Raji (cell line): ENCODE data around the gene ZNF618.

ENCODE experiments used
- POLR2A ChIP-seq: IDR thresholded peaks from 2 replicates; pipeline ENCODE4 v1.6.1; 2011; ENCODE audit warnings: low read depth, low read length, control low read depth; ENCODE audit not compliant: insufficient read depth

ZNF618 gene

DNA sequence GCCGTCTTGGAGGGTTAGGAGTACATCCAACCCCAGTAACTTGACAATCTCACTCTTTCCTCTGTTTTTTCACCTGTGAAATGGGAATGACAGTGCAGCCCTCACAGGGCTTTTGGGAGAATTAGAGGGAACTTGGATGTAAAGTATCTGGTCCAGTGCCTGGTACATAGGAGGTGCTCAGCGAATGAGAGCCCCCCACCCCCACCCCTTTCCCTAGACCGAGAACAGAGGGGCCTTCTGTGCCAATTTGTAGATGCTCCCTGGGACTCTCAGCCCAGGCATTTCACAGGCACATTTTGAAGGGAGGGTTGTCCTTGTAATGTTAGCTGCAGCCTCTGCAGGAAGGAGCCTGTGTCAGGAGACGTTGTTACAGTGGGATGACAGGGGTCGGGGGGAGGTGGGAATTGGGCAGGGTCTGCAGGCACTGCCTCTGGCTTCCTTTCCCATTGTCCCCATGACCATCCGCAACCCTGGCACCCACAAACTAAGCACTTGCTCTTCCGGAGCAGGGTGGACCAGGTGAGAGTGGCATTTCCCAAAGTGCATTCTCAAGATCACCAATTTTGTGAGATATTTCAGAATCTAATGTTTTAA, 155.0 kb downstream of the ZNF618 start:
- TF ChIP-seq POLR2A, result no peak

DNA sequence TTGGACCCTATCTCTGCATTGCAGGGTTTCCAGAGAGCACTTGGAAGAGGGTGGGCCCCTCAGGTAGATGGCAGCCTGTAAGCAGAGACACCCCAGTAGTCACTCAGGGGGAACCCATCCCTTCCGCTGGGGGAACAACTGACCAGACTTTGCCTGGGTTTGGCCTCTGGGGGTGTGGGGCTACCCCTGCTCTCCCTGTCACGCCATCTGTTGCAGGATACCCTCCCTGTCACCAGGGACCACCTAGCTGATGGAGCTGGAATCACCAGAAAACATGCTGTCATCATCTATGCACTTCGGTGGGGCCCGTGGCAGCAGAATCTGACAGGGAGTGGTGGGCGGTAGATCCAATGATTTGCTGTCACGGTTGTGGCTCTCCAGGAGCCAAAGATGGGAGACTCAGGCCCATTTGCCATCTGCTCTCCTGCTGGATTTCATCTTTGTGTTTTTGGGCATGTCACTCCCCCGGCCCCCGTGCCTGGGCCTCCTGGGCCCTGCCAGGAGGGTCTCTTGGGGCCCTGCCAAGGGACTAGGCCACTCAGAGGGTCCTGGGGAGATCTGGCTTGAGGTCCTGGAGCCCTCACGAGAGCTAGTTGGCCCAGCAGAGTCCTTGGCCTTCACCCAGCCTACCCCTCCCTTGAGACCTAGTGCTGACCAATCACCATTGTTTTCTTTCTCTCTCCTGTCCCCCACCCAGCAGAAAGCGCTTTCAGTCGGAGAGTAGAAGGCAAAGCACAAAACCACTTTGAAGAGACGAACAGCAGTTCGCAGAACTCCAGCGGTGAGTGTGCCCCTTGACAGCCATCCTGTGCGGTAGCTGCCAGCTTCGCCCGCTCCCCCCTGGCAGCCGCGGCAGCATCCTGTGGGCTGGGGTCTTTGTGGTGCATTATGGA, 156.1 kb downstream of the ZNF618 start:
- no peak for TF ChIP-seq POLR2A

- no peak for TF ChIP-seq POLR2A
These were observed 157.4 kb downstream of the ZNF618 start for GRCh38 chr9:114033397-114034103.

DNA sequence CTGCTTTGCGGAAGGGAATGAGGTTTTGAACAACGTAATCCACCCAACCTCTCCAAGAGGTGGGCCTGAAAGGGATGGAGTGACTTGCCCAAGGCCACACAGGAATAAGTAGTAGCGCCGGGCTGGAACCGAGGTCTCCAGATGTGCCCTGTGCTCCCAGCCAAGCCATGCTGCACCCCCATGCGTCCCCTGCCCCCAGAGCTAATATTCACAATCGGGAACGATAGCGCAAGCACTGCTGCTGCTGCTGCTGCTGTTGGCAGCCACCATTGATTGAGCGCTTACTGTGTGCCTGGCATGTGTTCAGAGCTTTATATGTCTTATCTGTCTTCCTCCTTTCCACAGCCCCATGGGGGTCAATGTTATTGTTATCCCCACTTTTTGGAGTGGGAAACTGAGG, 158.1 kb downstream of the ZNF618 start:
- no peak for TF ChIP-seq POLR2A

- TF ChIP-seq POLR2A, result no peak
These were observed 158.6 kb downstream of the ZNF618 start for GRCh38 chr9:114034661-114035062.

DNA sequence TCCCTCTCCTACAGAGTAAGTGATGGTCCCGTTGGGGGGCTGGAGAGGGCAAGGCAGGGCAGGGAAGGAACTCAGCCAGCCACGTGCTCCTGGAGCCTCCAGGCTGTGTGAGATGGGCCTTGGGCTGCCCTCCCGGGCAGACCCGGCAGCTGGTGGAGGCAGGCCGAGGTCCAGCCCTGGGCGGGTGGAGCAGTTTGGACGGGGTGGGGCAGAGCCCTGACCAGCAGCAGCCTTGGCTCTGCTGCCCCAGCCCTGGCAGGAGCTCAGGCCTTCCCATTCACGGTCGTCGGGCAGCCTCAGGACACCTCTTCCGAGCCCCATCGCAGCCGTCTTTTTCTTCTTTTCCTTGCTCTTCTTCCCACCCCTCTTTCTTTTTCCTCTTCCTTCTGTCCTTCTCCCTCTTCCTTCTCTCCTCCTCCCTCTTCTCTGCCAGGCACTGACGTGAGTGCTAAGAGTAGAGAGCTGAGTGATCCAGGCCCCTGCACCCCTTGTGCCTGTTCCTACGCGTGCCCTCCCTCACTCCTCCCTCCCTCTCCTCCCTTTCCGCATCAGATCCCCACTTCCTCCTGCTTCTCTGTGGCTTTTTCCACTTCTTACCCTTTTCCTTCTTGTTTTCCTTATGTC, 159.2 kb downstream of the ZNF618 start:
- no peak for TF ChIP-seq POLR2A

- no peak for TF ChIP-seq POLR2A
These were observed 160.0 kb downstream of the ZNF618 start for GRCh38 chr9:114035845-114036801.

- no peak for TF ChIP-seq POLR2A
These were observed 161.1 kb downstream of the ZNF618 start for GRCh38 chr9:114037249-114037648.

DNA sequence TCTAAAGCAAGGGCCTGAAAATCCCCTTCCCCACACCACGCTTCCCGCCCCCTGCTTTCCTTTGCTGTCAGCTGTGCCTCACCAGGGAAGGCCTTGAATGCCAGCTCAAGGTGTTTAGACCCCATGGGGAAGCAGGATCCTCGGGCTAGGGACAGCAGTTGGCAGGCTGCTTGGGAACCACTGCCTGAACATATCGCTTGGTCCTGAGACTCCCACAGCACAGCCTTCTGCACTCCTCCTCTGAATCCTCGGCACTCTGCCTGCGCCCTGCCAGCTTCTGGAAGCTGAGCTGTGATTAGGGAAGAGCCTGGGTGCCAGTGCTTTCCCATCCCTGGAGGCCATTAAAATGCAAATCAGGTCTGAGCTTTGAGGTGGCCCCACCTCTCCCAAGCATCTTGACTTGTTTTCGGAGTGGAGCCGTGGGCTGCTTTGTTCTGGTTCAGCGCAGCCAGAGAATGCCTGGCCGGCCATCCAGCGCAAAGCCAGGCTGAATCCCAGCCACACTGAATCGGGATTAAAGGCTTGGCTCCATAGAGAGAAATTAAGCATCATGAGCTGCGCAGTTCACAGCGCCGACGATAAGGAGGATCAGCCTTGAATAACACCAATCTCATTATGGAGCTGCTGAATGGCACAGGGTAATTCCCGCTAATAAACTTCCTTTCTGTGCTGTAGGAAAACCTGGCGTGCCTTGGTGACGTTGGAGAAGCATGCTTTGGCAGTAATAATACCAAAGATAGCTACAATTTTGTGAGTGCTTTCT, 162.0 kb downstream of the ZNF618 start:
- TF ChIP-seq POLR2A, result no peak

- no peak for TF ChIP-seq POLR2A
These were observed 162.7 kb downstream of the ZNF618 start for GRCh38 chr9:114038724-114039313.

DNA sequence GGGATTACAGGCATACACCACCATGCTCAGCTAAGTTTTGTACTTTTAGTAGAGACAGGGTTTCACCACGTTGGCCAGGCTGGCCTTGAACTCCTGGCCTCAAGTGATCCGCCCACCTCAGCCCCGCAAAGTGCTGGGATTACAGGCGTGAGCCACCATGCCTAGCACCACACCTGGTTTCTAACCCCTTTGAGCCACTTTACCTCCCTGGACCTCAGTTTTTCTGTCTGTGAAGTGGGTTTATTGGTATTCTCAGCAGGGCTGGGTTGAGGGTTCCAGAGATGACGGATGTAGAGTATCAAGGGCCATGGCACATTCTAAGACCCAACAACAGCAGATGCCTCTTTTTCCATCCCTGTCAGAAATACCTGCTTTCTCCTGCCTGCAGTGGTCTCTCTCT, 163.4 kb downstream of the ZNF618 start:
- TF ChIP-seq POLR2A, result no peak

- TF ChIP-seq POLR2A, result no peak
These were observed 170.2 kb downstream of the ZNF618 start for GRCh38 chr9:114046237-114046755.

DNA sequence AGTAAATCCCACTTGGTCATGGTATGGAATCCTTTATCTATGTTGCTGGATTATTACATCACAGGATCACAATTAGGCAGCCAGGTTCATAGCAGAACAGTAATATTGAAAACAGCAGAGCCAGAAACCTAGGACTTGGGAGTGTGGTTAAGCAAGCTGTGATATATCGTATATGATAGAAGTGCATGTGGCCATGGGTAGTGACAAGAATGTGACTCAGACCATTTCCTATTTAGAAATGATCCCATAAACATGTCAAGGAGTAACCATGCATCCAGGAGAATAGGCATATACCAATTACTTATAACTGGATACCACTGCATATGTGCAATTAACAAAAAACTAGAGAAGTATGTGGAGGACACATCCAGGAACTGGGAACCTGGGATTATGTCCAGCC, 170.8 kb downstream of the ZNF618 start:
- no peak for TF ChIP-seq POLR2A
